NB4 (cell line): ENCODE measurements around the gene BTNL8.

ENCODE experiments used
- DNase-seq: peaks from one replicate; pipeline ENCODE4 v3.0.0; 2010; ENCODE audit warnings: low read depth
- H3K4me3 ChIP-seq: one replicate; pipeline ENCODE4 v1.5.1; 2011; ENCODE audit warnings: mild to moderate bottlenecking, low read depth, low read length, moderate library complexity
- MYC ChIP-seq: IDR thresholded peaks from 2 replicates; pipeline ENCODE4 v1.6.1; 2011; ENCODE audit warnings: low read depth, low read length
- POLR2A ChIP-seq: IDR thresholded peaks from 2 replicates; pipeline ENCODE4 v1.6.1; 2011; ENCODE audit warnings: mild to moderate bottlenecking; ENCODE audit not compliant: insufficient read length; ENCODE audit errors: extremely low read depth
- TF ChIP-seq, protein P1 (sequence below): IDR thresholded peaks from one replicate; pipeline ENCODE4 v1.5.1; 2012; ENCODE audit warnings: low read depth, low read length
- TF ChIP-seq, protein P2 (sequence below): IDR thresholded peaks from 2 replicates; pipeline ENCODE4 v1.6.1; 2011; ENCODE audit warnings: low read depth, low read length

The BTNL8 gene

DNA sequence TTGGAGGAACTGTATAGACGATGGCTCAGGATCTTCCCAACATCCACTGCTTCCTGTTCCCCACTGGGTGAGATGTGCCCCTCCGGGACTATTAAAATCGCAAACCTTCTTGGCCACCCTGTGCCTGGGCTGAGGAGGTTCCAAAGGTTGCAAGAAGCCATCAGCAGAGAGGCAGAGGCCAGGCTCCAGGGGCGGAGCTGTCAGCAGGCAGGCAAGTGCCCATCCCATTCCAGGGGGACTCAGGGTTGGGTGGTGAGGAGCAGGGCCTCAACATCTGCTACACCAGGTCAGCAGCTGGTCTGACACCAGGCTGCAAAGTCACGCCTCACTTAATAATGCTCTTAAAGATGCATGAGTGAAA, 91.9 kb downstream of the BTNL8 start:
- no peak overlapping the region for H3K4me3 ChIP-seq
- no peak for DNase-seq
- TF ChIP-seq, protein P1, sequence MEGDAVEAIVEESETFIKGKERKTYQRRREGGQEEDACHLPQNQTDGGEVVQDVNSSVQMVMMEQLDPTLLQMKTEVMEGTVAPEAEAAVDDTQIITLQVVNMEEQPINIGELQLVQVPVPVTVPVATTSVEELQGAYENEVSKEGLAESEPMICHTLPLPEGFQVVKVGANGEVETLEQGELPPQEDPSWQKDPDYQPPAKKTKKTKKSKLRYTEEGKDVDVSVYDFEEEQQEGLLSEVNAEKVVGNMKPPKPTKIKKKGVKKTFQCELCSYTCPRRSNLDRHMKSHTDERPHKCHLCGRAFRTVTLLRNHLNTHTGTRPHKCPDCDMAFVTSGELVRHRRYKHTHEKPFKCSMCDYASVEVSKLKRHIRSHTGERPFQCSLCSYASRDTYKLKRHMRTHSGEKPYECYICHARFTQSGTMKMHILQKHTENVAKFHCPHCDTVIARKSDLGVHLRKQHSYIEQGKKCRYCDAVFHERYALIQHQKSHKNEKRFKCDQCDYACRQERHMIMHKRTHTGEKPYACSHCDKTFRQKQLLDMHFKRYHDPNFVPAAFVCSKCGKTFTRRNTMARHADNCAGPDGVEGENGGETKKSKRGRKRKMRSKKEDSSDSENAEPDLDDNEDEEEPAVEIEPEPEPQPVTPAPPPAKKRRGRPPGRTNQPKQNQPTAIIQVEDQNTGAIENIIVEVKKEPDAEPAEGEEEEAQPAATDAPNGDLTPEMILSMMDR: no peak
- no peak for TF ChIP-seq POLR2A
- TF ChIP-seq MYC: no peak
- TF ChIP-seq, protein P2, sequence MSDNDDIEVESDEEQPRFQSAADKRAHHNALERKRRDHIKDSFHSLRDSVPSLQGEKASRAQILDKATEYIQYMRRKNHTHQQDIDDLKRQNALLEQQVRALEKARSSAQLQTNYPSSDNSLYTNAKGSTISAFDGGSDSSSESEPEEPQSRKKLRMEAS: no peak
